Activated naive CD4-positive, alpha-beta T cell treated with anti-CD3 and anti-CD28 coated beads for 36 hours (primary cell): Measurements from ENCODE around the gene TMIGD2. TPM values are rescaled to one million over a fixed set of nuclear protein-coding genes. Genes with fewer than 3 reads are reported as not detected.

Source experiments
- CTCF ChIA-PET: fragments of 350-600 bp; sonication (Branson Sonifier 250); formaldehyde crosslinking; loops from one replicate; lab custom pipeline; 2021; ENCODE audit warnings: antibody characterized with exemption; lab: Charles Lee
- DNase-seq: peaks from one replicate; pipeline ENCODE4 v3.0.0-alpha.2; 2020
- H3K27ac Mint-ChIP-seq: one replicate; pipeline ENCODE4 v1.8.0; 2021; ENCODE audit warnings: mild to moderate bottlenecking, mixed read lengths
- H3K27me3 Mint-ChIP-seq: one replicate; pipeline ENCODE4 v1.8.0; 2021; ENCODE audit warnings: low read depth, mixed read lengths
- H3K36me3 Mint-ChIP-seq: one replicate; pipeline ENCODE4 v1.8.0; 2021; ENCODE audit warnings: low read depth, mixed read lengths
- H3K4me1 Mint-ChIP-seq: one replicate; pipeline ENCODE4 v1.8.0; 2021; ENCODE audit warnings: low read depth, mixed read lengths
- H3K4me3 Mint-ChIP-seq: one replicate; pipeline ENCODE4 v1.8.0; 2021; ENCODE audit warnings: mild to moderate bottlenecking, moderate library complexity, mixed read lengths
- H3K9me3 Mint-ChIP-seq: one replicate; pipeline ENCODE4 v1.8.0; 2021; ENCODE audit warnings: mixed read lengths
- intact Hi-C: fragments of 100-400 bp; cut with micrococcal nuclease; formaldehyde crosslinking; loops from one replicate; pipeline ENCODE4 v1.15.1; 2023
- total RNA-seq, 2 experiments: library from RNA; stranded (reverse); gene quantifications; one replicate each; pipeline ENCODE4 v1.2.3, GENCODE V29; 2021

TMIGD2 gene
- total RNA-seq, 2 experiments from 2014 or later: 19.9 to 21.2 TPM

- intact Hi-C loops: no loop called here
- peaks cover 2% of the 10 kb centered on the region for H3K9me3 Mint-ChIP-seq
- no peak overlapping the region for H3K4me3 Mint-ChIP-seq
- H3K36me3 Mint-ChIP-seq: peaks cover 2% of the 10 kb centered on the region
- H3K4me1 Mint-ChIP-seq: peaks cover 20% of the 10 kb centered on the region
- no peak overlapping the region for H3K27ac Mint-ChIP-seq
- no peak for DNase-seq
- CTCF ChIA-PET: interaction anchor here (1.3 to 6.0 kb wide), 3 partner anchors 19 to 57 kb away, joined by 4 to 29 read pairs (median 15); partner anchors contain the start of gene MPND
- no peaks in the 10 kb centered on the region for H3K27me3 Mint-ChIP-seq
Measured at GRCh38 chr19:4324228-4324627, 22.0 kb upstream of the TMIGD2 start.

- Mint-ChIP-seq H3K9me3 (peaks cover 2% of the 10 kb centered on the region), H3K4me1 (peaks cover 20% of the 10 kb centered on the region), H3K4me3 (no peak overlapping the region), H3K27ac (no peak overlapping the region), H3K36me3 (peaks cover 4% of the 10 kb centered on the region), H3K27me3 (no peaks in the 10 kb centered on the region)
- CTCF ChIA-PET: interaction anchor here (4.9 to 6.0 kb wide), 2 partner anchors 29 to 56 kb away, joined by 15 to 29 read pairs; no protein-coding TSS in a partner anchor
- intact Hi-C loops: no loop called here
- DNase-seq: no peak
Measured at GRCh38 chr19:4323692-4324091, 21.5 kb upstream of the TMIGD2 start.

GRCh38 chr19:4322942-4323665, 20.9 kb upstream of the TMIGD2 start:
- CTCF ChIA-PET: interaction anchor here (4.9 to 6.0 kb wide), 2 partner anchors 30 to 55 kb away, joined by 15 to 29 read pairs; no protein-coding TSS in a partner anchor
- no peak overlapping the region for H3K27ac Mint-ChIP-seq
- peaks cover 17% of the 10 kb centered on the region for H3K4me1 Mint-ChIP-seq
- DNase-seq: no peak
- H3K4me3 Mint-ChIP-seq: no peak overlapping the region
- H3K9me3 Mint-ChIP-seq: peaks cover 2% of the 10 kb centered on the region
- peaks cover 4% of the 10 kb centered on the region for H3K36me3 Mint-ChIP-seq
- no peaks in the 10 kb centered on the region for H3K27me3 Mint-ChIP-seq
- intact Hi-C loops: no loop called here

- DNase-seq: no peak
- no peaks in the 10 kb centered on the region for H3K4me1 Mint-ChIP-seq
- H3K9me3 Mint-ChIP-seq: peaks cover 2% of the 10 kb centered on the region
- H3K27ac Mint-ChIP-seq: no peak overlapping the region
- no peak overlapping the region for H3K4me3 Mint-ChIP-seq
- peaks cover 4% of the 10 kb centered on the region for H3K36me3 Mint-ChIP-seq
- H3K27me3 Mint-ChIP-seq: no peaks in the 10 kb centered on the region
- CTCF ChIA-PET: interaction anchor here (0.6 to 6.0 kb wide), 6 partner anchors 23 to 164 kb away, joined by 3 to 29 read pairs (median 6); partner anchors contain the start of gene MPND
- intact Hi-C loops: no loop called here
Measured at GRCh38 chr19:4320419-4320818, 18.2 kb upstream of the TMIGD2 start.

- DNase-seq: no peak
- Mint-ChIP-seq H3K27me3 (no peaks in the 10 kb centered on the region), H3K9me3 (peaks cover 2% of the 10 kb centered on the region), H3K4me1 (no peaks in the 10 kb centered on the region), H3K4me3 (no peak overlapping the region), H3K36me3 (peaks cover 4% of the 10 kb centered on the region), H3K27ac (no peak overlapping the region)
- intact Hi-C loops: no loop called here
- CTCF ChIA-PET: interaction anchor here (0.6 to 6.0 kb wide), 7 partner anchors 9 to 240 kb away, joined by 3 to 29 read pairs (median 4); partner anchors contain the start of gene MPND
Measured at GRCh38 chr19:4319067-4319718, 17.0 kb upstream of the TMIGD2 start.

- CTCF ChIA-PET: interaction anchor here (6.0 kb wide), 1 partner anchor 51 kb away, joined by 29 read pairs; no protein-coding TSS in a partner anchor
- H3K27ac Mint-ChIP-seq: no peak overlapping the region
- peaks cover 2% of the 10 kb centered on the region for H3K9me3 Mint-ChIP-seq
Measured at GRCh38 chr19:4318460-4318859, 16.3 kb upstream of the TMIGD2 start.

GRCh38 chr19:4316956-4317355, 14.8 kb upstream of the TMIGD2 start:
- DNase-seq: no peak

More at GRCh38 chr19:4318460-4318859, 16.3 kb upstream of the TMIGD2 start:
- Mint-ChIP-seq H3K4me1 (no peaks in the 10 kb centered on the region), H3K27me3 (no peaks in the 10 kb centered on the region), H3K36me3 (peaks cover 4% of the 10 kb centered on the region), H3K4me3 (no peak overlapping the region)
- DNase-seq: no peak
- intact Hi-C loops: no loop called here

GRCh38 chr19:4313847-4314490, 11.8 kb upstream of the TMIGD2 start:
- Mint-ChIP-seq H3K27me3 (no peaks in the 10 kb centered on the region), H3K9me3 (no peaks in the 10 kb centered on the region), H3K4me3 (no peak overlapping the region), H3K36me3 (peaks cover 3% of the 10 kb centered on the region), H3K4me1 (no peaks in the 10 kb centered on the region), H3K27ac (no peak overlapping the region)
- intact Hi-C loops: no loop called here
- DNase-seq: no peak
- CTCF ChIA-PET: interaction anchor here (0.6 kb wide), 1 partner anchor 88 kb away, joined by 3 read pairs; no protein-coding TSS in a partner anchor

More at GRCh38 chr19:4316956-4317355, 14.8 kb upstream of the TMIGD2 start:
- CTCF ChIA-PET: interaction anchor here (0.6 kb wide), 1 partner anchor 18 kb away, joined by 3 read pairs; no protein-coding TSS in a partner anchor
- intact Hi-C loops: no loop called here
- Mint-ChIP-seq H3K4me3 (no peak overlapping the region), H3K9me3 (peaks cover 2% of the 10 kb centered on the region), H3K36me3 (peaks cover 4% of the 10 kb centered on the region), H3K4me1 (no peaks in the 10 kb centered on the region), H3K27ac (no peak overlapping the region), H3K27me3 (no peaks in the 10 kb centered on the region)

- Mint-ChIP-seq H3K36me3 (peaks cover 5% of the 10 kb centered on the region), H3K9me3 (no peaks in the 10 kb centered on the region), H3K27me3 (no peaks in the 10 kb centered on the region), H3K4me3 (no peak overlapping the region), H3K27ac (no peak overlapping the region), H3K4me1 (no peaks in the 10 kb centered on the region)
- intact Hi-C loops: no loop called here
- CTCF ChIA-PET: no interaction called here
- DNase-seq: peak; percentile 27
Measured at GRCh38 chr19:4310247-4311121, 8.3 kb upstream of the TMIGD2 start.

- CTCF ChIA-PET: interaction anchor here (1.1 kb wide), 1 partner anchor 38 kb away, joined by 3 read pairs; the partner anchor contains the start of gene MPND
- H3K27ac Mint-ChIP-seq: peak overlapping the region; percentile 27
- intact Hi-C loops: no loop called here
Measured at GRCh38 chr19:4305659-4306058, 3.5 kb upstream of the TMIGD2 start.

GRCh38 chr19:4305257-4305612, 3.0 kb upstream of the TMIGD2 start:
- no peak for DNase-seq
- no peak overlapping the region for H3K27ac Mint-ChIP-seq
- CTCF ChIA-PET: interaction anchor here (1.1 kb wide), 1 partner anchor 38 kb away, joined by 3 read pairs; the partner anchor contains the start of gene MPND

More at GRCh38 chr19:4305659-4306058, 3.5 kb upstream of the TMIGD2 start:
- Mint-ChIP-seq H3K36me3 (peaks cover 1% of the 10 kb centered on the region), H3K4me1 (peaks cover 31% of the 10 kb centered on the region), H3K4me3 (peak overlapping the region; percentile 71), H3K27me3 (no peaks in the 10 kb centered on the region), H3K9me3 (no peaks in the 10 kb centered on the region)
- DNase-seq: no peak

More at GRCh38 chr19:4305257-4305612, 3.0 kb upstream of the TMIGD2 start:
- peak overlapping the region; percentile 71 for H3K4me3 Mint-ChIP-seq
- no peaks in the 10 kb centered on the region for H3K27me3 Mint-ChIP-seq
- peaks cover 34% of the 10 kb centered on the region for H3K4me1 Mint-ChIP-seq
- intact Hi-C loops: no loop called here
- H3K9me3 Mint-ChIP-seq: no peaks in the 10 kb centered on the region
- H3K36me3 Mint-ChIP-seq: peaks cover 1% of the 10 kb centered on the region
